Stimulated activated CD4-positive, alpha-beta T cell treated with anti-CD3 and anti-CD28 coated beads, Interleukin-15, amount 100 ng/mL, for 1 hour (primary cell): ENCODE data around the gene PKLR.

Source experiments
- DNase-seq, 2 donors: peaks; one replicate each; pipeline ENCODE4 v3.0.0-alpha.2; 2020; ENCODE audit warnings: low read depth in 1 of 2, low spot score in 1 of 2

The PKLR gene

GRCh38 chr1:155285631-155286044, 15.6 kb downstream of the PKLR start:
- DNase-seq, result no peak

- no peak for DNase-seq
Observed at GRCh38 chr1:155285063-155285462, 16.2 kb downstream of the PKLR start.

DNA sequence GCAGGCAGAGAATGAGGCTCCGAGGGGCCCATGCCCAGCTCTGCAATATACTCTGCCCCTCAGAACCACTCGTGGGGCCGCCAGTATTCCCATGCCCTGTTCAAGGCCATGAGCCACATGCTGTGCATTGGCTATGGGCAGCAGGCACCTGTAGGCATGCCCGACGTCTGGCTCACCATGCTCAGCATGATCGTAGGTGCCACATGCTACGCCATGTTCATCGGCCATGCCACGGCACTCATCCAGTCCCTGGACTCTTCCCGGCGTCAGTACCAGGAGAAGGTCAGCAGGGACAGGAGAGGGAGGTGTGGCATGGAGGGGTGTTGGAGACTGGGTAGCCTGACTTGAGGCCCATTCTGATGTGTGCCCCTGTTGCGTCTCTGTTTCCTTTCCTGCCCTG, 16.8 kb downstream of the PKLR start:
- no peak for DNase-seq

- DNase-seq, result no peak
Observed at GRCh38 chr1:155282488-155283091, 18.6 kb downstream of the PKLR start.

GRCh38 chr1:155279268-155279667, 22.0 kb downstream of the PKLR start:
- DNase-seq, result no peak

GRCh38 chr1:155278689-155279160, 22.5 kb downstream of the PKLR start:
- no peak for DNase-seq

DNA sequence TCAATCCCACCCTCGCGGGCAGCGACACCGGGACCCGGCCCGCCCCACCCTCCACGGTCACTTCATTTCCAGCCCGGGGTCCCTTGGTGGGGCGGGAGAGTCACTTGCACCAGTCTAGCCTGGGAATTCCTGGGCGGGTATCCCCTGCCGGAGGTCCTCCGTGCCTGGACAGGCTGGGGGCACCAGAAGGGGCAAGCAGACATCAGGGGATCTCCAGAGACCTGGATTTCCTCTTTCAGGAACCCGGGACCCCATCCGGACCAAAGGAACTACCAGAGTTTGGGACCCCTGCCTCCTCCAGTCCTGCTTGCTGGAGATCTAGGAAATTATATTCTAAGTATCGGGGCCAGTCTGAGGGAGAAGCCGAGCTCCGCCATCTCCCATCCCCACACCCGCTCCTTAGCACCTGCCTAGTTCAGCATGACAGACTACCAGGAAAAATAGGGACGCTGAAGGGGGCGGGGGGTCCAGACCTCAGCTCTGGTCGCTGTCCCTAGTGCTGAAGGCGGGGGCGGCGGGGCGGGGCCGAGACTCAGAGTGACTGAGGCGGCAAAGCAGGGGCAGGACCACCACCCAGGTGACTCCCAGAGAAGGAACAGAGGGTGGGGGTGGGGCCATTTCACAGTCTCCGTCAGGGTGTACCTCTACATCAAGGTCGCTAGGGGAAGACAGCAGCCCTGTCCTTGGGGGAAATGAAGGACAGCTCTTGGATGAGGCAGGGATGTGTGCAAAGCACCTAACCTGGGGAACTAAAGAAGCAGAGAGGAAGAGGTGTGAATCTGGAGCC, 23.1 kb downstream of the PKLR start:
- DNase-seq, result peak; percentile 48 to 66

- peak; percentile 79 to 89 for DNase-seq
Observed at GRCh38 chr1:155277070-155277901, 24.0 kb downstream of the PKLR start, which contains the start of gene HCN3. Gene HCN3 (plus strand): TSS chr1:155277463. CDS start chr1:155277591, 128 bp downstream.

GRCh38 chr1:155273343-155274245, 27.6 kb downstream of the PKLR start, which contains the start of gene CLK2:
Gene CLK2 (minus strand): TSS chr1:155273504. CDS start chr1:155270977, 2,527 bp downstream.
- DNase-seq, result peak; percentile 88 to 95

- no peak for DNase-seq
Observed at GRCh38 chr1:155272466-155273342, 28.5 kb downstream of the PKLR start.

GRCh38 chr1:155269381-155269780, 31.9 kb downstream of the PKLR start:
- DNase-seq, result no peak

DNA sequence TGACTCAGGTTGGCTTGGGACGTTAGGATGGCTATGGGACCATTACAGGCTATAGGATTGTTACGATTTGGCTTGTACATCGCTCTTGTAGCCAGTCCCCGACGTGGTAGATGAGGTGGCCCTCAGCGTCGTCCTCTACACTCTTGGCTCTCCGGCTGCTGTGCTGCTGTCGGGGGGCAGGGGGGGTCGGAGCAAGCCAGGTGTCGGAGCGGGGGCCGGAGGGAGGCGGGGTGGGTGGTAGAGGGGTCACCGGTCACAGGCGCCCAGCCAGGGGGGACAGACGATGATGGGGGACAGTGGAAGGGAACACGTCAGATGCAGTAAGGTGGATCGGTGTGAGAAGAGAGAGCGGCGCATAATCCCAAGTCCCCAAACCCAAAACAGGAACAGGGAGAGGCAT, 32.6 kb downstream of the PKLR start:
- DNase-seq, result no peak

DNA sequence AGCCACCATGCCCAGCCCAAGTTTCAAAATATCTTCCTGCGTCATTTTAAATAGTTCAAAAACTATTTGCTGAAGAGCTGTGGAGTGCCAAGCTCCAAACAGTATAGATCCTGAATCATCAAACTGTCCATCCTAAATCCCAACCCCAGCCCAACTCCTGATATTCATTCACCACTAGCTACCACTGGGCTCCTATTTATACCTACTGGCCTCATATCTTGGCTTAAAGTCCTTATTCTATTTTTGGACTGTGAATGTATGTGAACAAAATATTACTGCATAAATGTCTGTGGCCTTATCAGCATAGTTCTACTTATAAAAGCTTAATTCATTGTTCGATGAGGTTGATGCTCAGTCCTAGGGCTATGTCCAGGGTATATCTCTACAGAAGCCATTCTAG, 33.9 kb downstream of the PKLR start:
- DNase-seq, result no peak

GRCh38 chr1:155266553-155266952, 34.7 kb downstream of the PKLR start:
- DNase-seq, result no peak

GRCh38 chr1:155263067-155263466, 38.2 kb downstream of the PKLR start:
- DNase-seq, result no peak

DNA sequence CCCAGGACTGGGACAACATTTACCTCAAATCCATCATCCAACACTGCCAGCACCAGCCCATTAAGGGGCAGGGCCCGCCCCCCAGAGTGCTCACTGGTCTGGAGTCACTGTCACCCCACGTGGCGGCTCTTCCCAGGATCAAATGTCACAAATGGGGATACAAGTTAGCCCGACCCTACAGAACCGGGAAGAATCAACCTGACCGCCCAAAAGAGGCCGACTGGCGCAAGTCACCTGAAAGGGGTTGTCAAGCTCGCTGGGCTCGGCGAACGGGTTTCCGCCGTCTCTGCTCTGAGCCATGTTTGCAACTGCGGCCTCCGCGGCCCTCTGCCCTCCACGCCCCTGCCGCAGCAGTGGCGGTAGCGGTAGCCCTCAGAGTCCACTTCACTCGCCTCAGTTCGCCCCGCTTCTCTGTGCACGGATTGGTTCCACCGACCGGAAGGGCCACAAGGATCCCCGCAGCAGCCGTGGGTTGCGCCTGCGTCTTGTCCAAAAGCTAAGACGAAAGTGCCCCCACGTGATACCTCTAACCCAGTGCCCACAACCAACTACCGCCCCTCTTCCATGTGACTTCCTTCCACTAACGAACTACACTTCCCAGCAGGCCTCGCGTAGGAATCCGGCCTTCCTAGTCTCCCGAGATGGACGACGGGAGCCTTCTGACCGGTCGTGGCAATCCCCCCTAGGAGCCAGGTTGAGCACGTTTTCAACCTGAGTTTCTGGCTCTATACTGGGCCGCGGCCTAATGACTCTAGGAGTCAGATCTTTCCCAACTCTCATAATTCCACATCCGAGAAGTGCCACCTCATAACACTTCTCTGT, 39.2 kb downstream of the PKLR start, which contains the start of gene SCAMP3:
SCAMP3 (minus strand) TSS at position 509 of the 822 bp plus-strand sequence; CDS start at position 300, 209 bp downstream.
- peak; percentile 69 to 70 for DNase-seq

GRCh38 chr1:155261493-155261851, 39.8 kb downstream of the PKLR start:
- DNase-seq, result no peak

DNA sequence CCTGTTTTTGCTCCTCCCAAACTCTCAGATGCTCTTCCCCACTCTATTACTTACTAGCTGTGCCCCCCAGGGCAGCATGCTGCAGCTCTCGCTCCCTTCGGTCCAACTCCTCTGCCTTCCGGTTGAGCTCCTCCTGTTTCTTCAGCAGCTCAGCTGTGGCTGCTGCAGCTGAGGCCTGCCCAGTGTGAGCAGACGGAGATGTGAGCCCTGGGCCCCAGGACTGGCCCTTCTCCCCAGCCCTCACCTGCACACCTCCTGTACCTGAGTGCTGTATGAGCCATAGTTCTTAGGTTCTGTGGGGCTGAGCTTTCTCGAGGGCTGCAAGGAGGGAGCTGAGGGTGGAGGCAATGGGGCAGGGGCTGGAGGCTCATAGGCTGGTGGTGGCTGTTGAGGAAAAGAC, 41.0 kb downstream of the PKLR start:
- no peak for DNase-seq
